GM21717 (cell line): Measurements from ENCODE around the gene ZDHHC20.

Experiments
- ATAC-seq: cut with Tn5 transposase; IDR thresholded peaks from one replicate; pipeline ENCODE4 v1.9.1; 2021; ENCODE audit warnings: mild to moderate bottlenecking, moderate library complexity; ENCODE audit not compliant: unreplicated experiment

Gene ZDHHC20

GRCh38 chr13:21328836-21329477 is 130.1 kb downstream of the ZDHHC20 start:
- ATAC-seq = no peak

DNA sequence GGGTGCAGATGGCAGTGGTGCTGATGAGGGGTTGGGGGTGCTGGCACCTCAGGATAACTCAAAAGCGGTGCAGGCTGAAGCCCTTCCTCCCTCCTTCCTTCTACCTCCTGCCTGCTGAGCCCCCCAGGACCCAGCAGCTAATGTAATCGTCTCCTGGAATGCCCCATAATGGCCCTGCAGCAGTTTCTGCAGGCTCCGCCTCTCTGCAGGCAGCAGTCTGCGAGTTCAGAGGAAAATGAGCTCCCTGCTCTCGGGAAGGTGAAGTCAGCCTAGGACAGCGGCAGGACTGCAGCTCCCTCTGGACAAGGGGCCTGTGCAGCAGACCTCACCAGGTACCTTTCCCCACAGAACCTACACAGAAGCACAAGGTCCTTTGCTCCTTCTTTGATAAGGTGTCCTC is 130.9 kb downstream of the ZDHHC20 start:
- ATAC-seq = no peak

- ATAC-seq = no peak
These were observed 132.7 kb downstream of the ZDHHC20 start for GRCh38 chr13:21326155-21327031.

DNA sequence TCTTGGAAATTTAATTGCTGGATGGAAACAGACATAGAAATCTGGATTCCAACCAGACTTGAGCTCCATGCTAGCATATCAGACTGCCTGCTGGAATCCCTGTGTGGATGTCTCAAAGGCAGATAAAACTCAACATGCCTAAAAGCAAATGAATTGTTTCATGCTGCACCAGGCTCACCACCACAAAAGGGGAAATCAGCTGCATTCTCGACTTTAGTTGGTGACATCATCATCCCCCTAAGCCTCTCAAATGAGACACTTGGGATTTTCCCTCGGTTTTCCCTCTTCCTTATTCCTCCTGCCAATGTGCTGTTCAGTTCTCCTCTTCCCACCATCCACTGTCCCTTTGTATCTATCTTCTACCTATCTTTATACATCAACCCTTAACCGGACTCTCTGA is 134.3 kb downstream of the ZDHHC20 start:
- ATAC-seq = no peak

- ATAC-seq = no peak
These were observed 136.1 kb downstream of the ZDHHC20 start for GRCh38 chr13:21322988-21323387.
